GM19397 (cell line): Measurements from ENCODE around the gene ADORA1.

ENCODE experiments used
- ATAC-seq: cut with Tn5 transposase; IDR thresholded peaks from one replicate; pipeline ENCODE4 v1.9.1; 2021; ENCODE audit warnings: mild to moderate bottlenecking, moderate library complexity; ENCODE audit not compliant: unreplicated experiment

ADORA1 gene

GRCh38 chr1:203185585-203185984 lies 58.1 kb downstream of the ADORA1 start:
- ATAC-seq = no peak

DNA sequence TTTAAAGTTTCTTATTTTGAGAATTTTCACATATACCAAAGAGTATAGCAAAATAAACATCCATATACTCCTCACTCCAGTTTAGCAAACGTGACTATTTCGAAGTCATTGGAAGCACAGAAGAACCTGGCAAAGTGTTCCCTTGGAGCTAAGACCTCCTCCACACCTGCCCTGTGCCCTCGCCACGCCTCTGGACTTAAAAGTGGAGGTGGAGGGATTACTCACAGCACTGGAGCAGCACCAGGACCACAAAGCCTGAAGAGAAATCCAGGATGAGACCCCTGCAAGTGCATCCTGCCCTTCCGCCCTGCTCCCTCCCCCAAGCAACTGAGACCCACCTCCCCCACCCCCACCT lies 58.5 kb downstream of the ADORA1 start:
- ATAC-seq = no peak

DNA sequence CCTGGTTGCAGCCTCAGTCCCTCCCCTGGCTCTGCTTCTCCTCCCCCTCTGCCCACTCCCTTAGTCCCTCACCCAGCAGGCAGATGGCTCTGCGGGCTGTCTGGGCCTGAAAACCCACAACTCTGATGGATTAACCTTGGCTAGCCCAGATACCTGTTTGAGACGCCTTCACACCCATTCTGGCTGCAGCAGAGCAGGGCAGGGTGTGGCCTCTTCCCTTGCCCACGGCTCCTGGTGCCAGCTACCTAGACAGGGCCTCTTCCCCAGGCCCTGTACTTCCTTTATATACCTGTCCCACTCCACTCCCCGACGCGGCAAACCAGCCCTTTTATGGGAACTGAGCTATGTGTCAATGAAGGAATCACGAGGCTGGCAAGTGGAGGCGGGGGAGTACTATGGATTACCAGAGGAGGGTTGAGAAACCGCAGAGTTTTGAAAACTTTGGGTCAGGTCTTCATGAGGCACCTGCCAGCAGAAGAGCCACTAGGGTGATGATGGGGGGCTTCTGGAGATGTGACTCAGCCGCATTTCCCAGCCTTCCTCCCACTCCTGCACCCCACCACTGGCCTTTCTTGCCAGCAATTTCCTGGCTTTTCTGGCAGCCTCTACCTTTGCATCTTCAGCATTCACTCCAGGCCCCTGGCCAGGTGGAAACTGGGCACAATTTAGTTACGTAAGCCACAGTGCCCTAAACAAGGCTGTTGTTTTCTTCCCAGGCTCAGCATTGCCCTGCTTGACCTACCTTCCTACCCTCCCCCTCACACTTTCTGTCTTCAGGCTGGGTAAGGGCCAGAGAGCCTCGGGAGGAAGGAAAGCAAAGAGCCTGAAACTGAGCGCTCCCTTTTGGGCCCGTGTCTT lies 59.1 kb downstream of the ADORA1 start, which contains the start of gene CHI3L1:
TSS of gene CHI3L1 (minus strand) at position 259 of the 858 bp plus-strand sequence. CDS start at position 178, 81 bp downstream.
- no peak for ATAC-seq

GRCh38 chr1:203187304-203187685 lies 59.8 kb downstream of the ADORA1 start:
- ATAC-seq = no peak

GRCh38 chr1:203187689-203188264 lies 60.3 kb downstream of the ADORA1 start:
- ATAC-seq = no peak

DNA sequence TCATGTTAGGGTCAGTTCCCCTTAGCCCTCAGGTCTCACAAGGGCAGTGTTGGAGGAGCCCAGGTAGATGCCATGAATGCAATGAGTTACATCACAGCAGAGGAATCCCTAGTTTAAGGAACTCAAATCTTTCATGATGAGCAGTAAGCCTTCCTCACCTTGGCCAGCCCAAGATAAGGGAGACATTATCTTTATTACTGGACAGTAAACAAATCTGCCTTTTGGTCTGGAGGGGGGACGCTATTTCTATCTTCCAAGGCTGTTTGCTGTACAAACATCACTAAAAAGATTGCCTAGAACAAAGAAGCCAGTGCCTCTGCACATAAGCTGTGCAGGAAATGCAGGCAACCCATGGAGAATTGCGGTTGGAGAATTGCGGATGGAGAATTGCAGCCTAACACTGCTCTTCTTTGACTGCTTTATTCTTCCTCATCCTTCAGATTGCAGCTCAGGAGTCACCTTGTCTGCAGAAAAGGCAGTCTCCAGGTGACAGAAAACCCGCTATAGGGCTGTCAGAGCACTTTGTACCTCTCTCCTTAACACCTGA lies 61.2 kb downstream of the ADORA1 start:
- ATAC-seq = no peak

DNA sequence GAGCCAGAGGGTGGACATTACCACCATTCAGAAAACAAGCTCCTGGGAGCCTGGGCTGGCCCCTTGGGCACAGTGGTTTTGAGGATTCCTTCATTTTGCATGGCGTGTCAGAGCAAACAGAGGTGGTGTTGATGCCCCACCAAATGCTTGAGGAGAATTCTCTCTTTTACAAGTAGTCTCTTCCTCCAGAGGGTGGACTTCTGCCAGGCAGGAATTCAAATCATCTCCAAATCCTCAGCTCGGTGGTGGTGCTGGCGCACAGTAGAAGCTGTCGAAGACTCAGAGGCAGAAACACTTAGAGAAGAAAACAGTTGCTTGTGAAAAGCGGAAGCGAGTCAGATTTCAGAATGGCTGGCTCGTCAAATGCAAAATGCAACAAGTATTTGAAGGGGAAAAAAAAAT lies 62.4 kb downstream of the ADORA1 start:
- ATAC-seq = no peak

GRCh38 chr1:203190949-203191348 lies 63.4 kb downstream of the ADORA1 start:
- no peak for ATAC-seq

- ATAC-seq = no peak
Measured at GRCh38 chr1:203196371-203196770, 68.8 kb downstream of the ADORA1 start.

DNA sequence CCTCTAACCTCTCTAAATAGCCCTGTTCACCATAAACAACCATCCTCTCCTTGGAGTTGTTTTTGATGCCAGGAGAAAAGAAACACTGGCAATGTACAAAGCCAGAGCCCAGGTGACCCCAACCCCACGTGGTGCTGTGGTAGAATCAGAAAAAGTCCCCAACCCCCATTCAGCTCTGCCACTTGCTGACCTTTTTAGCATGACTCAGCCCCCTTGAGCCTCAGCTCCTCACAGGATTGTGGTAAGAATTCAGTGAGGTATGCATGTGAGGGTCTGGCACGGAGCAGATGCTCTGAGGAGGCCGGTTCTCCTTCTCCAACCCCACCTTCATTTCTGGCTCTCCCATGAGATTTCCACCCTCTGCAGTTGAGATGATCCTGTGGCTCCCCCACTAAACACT lies 70.1 kb downstream of the ADORA1 start:
- no peak for ATAC-seq

DNA sequence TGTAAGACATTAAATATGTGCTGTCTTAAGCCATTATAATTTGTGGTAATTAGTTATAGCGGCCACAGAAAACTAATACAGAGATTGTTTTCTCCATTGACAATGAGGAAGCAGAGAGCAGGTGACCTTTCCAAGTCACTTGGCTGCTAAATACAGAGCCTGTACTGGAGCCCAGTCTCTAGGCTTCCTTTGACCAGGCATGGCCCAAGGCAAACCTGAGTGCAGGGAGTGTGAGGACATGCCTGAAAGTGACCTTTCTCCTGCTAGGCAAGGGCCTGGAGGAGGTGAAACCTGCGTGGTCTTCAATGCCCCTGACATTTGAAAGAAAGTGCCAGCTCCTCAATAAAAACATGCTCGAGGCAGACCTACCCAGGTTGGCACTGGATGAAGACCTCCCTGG lies 71.5 kb downstream of the ADORA1 start:
- no peak for ATAC-seq

- ATAC-seq = no peak
Measured at GRCh38 chr1:203199481-203199815, 71.9 kb downstream of the ADORA1 start.

DNA sequence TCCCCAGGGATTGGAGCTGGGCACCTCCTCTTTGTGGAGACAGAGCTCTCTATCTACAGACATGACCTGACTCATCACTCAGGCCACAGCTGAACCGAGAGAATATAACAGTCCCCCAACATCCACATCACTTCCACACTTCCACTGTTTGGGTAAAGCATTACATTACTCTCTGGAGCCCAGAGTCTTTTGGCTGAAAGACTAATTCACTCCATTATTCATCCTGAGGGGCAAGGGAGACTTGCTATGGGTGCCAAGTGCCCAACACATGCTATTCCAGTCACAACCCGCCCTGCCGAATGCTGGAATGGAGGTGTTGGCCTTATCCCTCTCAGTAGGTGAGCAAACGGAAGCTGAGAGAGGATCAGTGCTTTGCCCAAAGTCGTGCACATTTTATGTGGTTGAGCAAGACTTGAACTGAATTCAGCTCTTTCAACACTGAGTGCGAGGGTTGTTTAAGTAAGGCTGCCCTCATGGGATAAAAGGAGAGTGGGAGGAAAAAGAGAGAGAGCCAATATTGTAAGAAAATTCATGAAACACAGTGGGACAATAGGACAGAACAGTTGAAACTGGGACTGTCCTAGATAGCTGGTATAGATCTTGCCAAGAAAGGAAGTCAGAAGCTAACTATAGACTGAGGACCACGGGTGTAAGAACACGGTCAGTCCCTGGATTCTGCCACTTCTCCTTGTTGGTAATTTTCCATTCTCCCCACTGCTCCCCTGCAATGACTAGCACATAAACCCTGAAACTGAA lies 72.5 kb downstream of the ADORA1 start:
- no peak for ATAC-seq

DNA sequence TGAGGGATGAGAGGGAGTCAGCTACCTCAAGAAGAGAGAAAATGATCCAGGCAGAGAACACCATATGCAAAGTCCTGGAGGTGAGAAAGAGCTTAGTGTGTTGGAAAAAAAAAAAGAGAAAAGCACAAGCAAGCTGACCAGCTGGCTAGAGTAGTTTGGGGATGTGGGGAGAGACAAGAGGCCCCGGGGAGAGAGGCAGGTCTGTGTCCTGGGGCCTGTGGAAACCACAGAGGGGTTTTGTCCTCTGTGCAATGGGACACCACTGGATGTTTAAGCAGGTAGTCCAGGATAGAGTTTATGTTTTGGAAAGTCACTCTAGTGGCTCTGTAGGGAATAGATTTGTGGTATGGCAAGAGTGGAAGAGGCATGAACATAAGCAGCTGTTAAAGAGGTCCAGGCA lies 73.4 kb downstream of the ADORA1 start:
- no peak for ATAC-seq

GRCh38 chr1:203201516-203202205 lies 74.1 kb downstream of the ADORA1 start:
- ATAC-seq = no peak

DNA sequence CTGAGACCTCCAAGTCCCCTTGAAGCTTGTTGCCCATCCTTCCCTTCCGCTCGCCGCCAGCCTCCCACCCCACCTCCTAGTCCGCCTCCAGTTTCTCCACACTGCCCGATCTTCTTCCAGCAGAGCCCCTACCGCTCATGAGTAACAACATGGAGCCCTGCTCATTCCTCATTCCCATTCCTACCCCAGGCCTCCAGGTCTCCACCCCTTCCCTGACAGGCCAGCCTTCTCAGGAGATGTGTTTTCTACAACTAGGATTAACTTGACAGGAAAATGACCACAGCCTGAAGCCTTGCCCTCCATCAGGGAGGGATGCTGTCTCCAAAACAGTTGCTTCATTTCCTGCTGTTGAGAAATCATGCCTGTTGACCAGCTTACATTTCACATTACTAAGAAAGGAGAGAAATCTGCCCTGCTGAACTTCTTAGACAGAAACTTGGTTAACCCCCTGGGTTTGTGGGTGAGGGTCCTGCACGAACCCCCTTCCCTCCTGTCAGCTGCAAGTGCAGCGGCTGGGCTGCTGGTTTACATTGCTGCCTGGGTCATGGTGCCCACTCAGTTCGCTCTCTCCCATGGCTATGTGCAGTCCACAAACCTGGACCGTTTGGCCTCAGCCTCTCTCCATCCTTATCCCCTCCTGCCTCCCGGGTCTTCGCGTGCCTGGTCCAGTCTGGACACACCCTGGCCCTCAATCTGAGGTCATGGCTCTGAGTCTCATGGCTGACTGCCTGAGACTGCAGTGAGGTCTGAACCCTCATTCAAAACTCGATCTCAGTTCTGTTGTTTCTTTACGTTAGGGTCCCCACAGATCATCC lies 75.1 kb downstream of the ADORA1 start:
- no peak for ATAC-seq

DNA sequence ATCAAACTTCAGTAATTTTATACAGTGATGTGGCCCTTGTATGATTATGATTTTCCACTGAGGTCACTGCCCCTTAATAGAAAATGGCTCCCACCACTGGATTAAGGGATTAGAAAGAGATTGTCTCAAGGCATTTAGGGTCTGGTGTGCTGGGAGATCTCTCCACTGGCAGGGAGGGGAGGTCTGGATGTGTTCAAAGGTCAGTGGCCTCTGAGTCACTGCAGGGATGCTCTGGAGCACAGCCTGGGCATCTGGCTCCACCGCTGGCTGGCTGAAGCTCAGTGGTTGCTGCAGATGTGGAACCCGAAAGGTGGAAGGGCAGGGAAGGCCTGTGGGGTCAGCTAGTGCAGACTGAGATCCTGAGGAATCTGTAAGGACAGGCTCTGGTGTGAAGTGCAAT lies 77.2 kb downstream of the ADORA1 start:
- no peak for ATAC-seq

GRCh38 chr1:203206129-203206687 lies 78.7 kb downstream of the ADORA1 start:
- no peak for ATAC-seq

- no peak for ATAC-seq
Measured at GRCh38 chr1:203207751-203208150, 80.2 kb downstream of the ADORA1 start.

DNA sequence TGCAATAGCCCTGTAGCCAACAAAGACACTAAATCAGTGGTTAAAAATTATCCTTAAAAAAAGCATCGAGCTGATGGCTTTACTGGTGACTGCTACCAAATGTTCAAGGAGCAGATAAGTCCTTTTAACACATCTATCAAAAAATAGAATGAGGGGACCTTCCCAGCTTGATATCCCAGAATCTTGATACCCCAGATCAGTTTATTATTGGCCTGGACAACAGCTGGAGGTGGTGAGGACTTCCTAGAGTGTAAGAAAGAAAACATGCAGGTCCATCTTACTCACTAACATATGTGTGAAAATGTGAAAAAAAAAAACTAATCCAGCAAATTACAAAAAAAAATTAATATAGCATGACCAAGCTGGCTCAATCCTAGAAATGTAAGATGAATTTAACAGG lies 80.7 kb downstream of the ADORA1 start:
- ATAC-seq = no peak
